Endothelial cell of umbilical vein (primary cell): ENCODE results near the gene C5orf24.

Experiments
- CTCF ChIP-seq, 2 donors: IDR thresholded peaks; 1 replicate in 1 of 2; 2 replicates in 1 of 2; pipeline ENCODE4 v1.5.1; 2011; ENCODE audit warnings: low read length in 2 of 2, mild to moderate bottlenecking in 2 of 2, moderate library complexity in 2 of 2, control low read depth in 1 of 2, inconsistent platforms in 1 of 2, low read depth in 1 of 2; ENCODE audit not compliant: insufficient read depth in 1 of 2; ENCODE audit errors: extremely low read depth in 1 of 2
- EZH2 ChIP-seq: IDR thresholded peaks from 2 replicates; pipeline ENCODE4 v1.6.1; 2012; ENCODE audit warnings: borderline replicate concordance, low read depth, mild to moderate bottlenecking, moderate library complexity, low read length, inconsistent platforms; ENCODE audit not compliant: severe bottlenecking
- JUN ChIP-seq: IDR thresholded peaks from 2 replicates; pipeline ENCODE4 v1.6.1; 2011; ENCODE audit warnings: borderline replicate concordance, low read depth; ENCODE audit not compliant: insufficient read length, insufficient read depth
- MYC ChIP-seq: IDR thresholded peaks from one replicate; pipeline ENCODE4 v1.6.1; 2011; ENCODE audit warnings: mild to moderate bottlenecking, low read depth, low read length
- POLR2A ChIP-seq: IDR thresholded peaks from 2 replicates; pipeline ENCODE4 v1.6.1; 2012; ENCODE audit warnings: low read depth, mild to moderate bottlenecking, control low read depth, low read length
- POLR2AphosphoS5 ChIP-seq: IDR thresholded peaks from 2 replicates; pipeline ENCODE4 v1.6.1; 2012; ENCODE audit warnings: low read depth, mild to moderate bottlenecking, control low read depth, low read length, moderate library complexity; ENCODE audit not compliant: insufficient read depth

- no peak for TF ChIP-seq CTCF (IDR thresholded peaks at IDR 0.05; ENCODE audit: extremely low read depth in 1 of 2, insufficient read depth in 1 of 2, low read depth in 1 of 2, low read length in 2 of 2)
- TF ChIP-seq JUN: no peak
- TF ChIP-seq EZH2: no peak
- TF ChIP-seq MYC: no peak
- TF ChIP-seq POLR2AphosphoS5: no peak
- TF ChIP-seq POLR2A: no peak
These were observed 12.3 kb upstream of the C5orf24 start for GRCh38 chr5:134833340-134834032.
